Measurements from ENCODE around the gene NAA25.
"Not testable (repeated sequence)": the region's sequence is repeated elsewhere in the genome, so short reads cannot be mapped to it uniquely, and the experiment has no call there.

The NAA25 gene

DNA sequence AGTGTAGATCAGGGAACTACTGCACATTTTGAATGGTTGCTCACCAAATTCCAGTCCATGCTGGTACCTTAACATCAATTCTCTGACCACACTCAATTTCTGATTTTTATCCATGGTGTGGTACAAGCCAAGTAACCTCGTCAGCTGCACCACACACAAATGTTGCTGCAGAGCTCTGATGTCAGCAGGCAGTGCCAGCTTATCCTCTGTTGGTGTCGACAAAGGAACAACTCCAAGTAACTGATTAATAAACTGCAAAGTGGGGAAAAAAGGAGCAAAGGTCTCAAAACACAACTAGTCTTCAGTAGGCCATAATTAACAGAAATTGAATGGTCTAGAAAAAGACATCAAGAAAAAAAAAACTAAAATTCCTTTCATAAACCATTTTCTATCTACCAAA is 47.4 kb downstream of the NAA25 start:
- no peak for DNase-seq (ENCODE audit: low spot score)

DNA sequence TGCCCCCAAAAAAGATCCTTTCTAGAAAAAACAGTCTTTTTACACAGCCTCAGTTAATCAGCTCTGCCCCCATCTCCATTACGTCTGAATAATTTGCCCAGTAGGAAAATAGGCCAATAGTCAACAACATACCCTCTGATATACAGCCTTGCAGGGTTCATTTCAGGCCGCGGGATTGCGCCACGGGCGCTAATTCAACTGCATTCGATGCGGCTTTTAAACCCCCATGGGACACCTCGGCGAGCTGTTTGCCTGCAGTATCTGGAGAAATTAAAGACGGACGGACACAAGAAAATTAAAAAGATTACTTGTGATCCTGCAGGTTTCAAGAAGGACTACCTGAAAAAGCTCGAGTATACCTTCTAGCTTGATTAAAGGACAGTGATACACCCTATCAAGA is 59.2 kb downstream of the NAA25 start:
- DNase-seq (ENCODE audit: low spot score), result no peak

DNA sequence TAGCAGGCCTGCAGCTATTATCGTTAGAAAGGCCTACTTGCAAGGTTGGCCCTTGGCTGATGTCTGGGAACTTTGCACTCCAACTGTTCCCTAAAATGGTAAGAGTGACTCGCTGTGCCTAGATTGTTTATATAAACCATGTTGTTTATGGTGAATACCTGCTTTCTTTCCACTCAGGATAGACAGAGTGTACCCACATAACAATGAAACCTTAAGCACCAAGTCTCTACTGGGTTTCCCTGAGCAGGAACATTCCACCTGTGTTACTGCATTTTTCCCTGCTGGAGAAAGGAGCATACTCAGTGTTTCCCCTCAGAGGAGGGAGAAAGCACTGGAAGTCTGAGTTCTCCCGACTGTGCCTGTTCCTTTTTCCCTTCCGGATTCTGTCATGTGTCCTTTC is 62.6 kb downstream of the NAA25 start:
- DNase-seq (ENCODE audit: low spot score), result no peak

DNA sequence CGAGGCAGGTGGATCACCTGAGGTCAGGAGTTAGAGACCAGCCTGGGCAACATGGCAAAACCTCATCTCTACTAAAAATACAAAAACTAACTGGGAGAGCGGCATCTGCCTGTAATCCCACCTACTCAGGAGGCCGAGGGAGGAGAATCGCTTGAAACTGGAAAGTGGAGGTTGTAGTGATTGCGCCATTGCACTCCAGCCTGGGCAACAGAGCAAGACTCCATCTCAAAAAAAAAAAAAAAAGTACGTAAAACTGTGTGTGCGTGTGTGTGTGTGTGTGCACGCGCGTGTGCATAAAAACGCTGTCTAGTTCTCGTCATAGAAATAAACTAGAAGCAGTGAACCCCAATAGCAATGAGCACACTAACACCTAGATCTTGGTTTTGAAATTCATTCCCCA is 72.0 kb downstream of the NAA25 start:
- DNase-seq (ENCODE audit: low spot score), result not testable (repeated sequence)

DNA sequence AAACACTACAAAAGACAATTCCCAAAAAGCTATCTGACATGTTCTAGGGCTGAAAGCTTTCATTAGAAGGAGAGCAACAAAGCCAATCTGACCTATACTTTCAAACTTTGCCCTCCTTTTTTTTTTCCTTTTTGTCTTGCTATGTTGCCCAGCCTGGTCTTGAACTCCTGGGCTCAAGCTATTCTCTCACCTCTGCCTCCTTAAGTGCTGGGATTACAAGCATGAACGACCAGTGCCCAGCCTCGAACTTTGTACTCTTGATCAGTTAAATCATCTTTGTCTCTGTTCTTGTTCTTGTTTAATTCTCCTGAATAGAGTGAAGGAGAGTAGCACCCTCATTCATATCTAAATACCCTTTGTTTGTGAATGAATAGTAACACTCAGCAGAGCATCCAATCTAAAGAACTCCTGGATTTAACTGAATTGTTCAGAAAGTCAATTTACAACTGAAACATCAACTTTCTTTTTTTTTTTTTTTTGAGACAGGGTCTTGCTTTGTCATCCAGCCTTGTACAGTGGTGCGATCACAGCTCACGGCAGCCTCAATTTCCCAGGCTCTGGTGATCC is 73.3 kb downstream of the NAA25 start:
- DNase-seq (ENCODE audit: low spot score), result no peak

DNA sequence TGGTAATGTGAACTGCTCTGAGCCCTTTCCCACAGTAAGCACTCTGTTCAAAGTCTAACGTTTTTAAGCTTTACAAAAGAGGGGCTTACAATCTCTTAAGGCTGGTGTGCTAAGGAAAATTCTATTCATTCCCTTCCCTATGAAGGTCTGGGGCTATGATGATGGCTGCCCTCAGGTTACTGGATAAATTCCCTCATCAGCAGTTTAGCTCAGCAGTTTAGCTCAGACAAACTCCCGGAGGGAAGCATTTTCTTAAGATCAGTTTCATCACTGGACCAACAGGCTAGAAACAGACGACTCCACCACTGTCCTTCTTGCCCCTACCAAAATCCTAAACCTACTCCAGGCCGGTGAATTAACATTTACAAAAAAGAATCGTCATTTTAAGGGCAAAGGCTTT is 76.3 kb downstream of the NAA25 start:
- DNase-seq (ENCODE audit: low spot score), result no peak

DNA sequence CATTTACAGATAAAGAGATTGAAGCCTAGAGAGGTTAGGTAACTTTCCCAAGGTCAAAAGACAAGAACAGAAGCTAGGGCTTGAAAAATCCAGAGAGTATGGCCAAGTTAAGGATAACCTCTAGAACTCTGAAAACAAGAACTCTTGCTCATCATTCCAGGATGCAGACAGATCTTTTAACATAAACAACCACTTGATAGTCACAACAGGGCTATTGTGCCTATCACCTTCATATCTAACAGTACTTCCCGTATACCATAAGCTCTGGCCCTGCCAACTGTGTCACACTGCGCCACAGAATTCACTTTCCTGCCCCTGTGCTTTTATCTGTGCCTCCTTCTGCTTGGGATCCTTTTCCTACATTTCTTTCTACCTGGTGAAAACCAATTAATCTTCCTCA is 77.1 kb downstream of the NAA25 start:
- no peak for DNase-seq (ENCODE audit: low spot score)

DNA sequence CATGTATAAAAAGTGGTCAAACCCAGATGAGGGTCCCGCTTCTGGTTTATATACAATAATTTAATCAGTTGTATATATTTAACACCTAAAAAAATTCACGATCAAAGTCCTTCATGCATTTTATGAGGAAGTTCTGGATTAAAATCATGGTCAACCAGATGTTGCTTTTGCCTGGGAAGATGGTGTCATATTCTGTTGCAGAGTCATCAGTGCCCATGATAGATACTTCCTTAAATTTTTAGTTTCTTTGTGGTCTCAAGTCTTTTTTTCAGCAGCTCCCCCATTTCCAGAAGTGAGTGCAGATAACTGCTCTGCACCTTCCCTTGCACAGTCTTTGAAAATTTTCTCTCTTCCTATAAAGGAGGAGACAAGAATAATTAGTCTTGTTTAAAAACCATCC is 79.3 kb downstream of the NAA25 start:
- DNase-seq (ENCODE audit: low spot score), result no peak

DNA sequence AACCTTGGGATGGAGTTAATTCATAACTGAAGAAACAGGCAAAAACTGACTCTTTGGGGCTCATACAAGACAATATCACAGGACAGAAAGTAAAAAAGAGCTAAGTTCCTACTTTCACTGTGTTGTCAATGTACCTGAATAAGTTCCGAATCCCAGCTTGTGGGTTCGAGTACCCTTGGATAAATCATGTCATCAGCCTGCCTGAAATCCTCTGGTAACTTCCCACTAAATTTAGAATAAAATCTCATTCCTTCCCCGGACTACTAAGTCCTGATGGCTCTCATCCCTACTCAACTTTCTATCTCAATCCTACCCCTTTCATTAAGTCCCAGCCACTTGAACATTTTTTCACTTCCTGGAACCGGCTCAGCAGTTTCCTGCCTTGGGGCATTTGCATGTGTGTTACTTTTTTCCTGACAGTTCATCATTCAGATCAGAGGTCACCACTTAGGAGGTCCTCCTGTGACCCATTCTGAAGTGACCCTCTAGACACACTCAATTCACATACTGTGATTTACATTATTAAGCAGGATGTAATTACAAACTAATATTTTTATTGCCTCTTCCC is 82.7 kb downstream of the NAA25 start:
- no peak for DNase-seq (ENCODE audit: low spot score)

DNA sequence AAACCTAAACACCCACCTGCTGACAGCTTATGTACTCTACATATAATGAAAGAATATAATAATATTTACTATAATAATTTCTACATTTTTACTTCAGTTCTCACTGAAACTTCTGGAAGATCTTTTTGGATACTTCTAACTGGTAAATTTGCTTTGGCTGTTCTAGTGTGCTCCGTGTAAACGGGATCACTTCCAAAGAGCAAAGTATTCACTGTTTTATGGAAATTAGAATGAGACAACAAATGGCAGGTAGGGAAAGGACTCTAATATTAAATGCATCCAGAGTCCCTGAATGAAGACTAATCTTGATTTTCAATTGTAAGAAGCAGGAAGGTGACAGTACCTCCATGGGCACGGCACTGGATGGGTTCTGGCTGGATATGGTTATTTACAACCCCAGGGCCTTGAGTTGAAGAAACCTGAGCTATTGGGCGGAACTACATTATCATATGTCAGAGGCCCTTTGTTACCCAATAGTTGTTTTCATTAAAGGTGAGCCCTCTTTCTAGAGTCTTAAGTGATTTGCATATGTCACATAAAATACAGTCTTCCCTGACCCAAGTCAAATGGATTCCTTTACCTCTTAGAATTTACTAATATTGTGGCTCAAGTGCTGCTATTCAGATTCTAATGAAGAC is 84.7 kb downstream of the NAA25 start:
- DNase-seq (ENCODE audit: low spot score), result no peak

DNA sequence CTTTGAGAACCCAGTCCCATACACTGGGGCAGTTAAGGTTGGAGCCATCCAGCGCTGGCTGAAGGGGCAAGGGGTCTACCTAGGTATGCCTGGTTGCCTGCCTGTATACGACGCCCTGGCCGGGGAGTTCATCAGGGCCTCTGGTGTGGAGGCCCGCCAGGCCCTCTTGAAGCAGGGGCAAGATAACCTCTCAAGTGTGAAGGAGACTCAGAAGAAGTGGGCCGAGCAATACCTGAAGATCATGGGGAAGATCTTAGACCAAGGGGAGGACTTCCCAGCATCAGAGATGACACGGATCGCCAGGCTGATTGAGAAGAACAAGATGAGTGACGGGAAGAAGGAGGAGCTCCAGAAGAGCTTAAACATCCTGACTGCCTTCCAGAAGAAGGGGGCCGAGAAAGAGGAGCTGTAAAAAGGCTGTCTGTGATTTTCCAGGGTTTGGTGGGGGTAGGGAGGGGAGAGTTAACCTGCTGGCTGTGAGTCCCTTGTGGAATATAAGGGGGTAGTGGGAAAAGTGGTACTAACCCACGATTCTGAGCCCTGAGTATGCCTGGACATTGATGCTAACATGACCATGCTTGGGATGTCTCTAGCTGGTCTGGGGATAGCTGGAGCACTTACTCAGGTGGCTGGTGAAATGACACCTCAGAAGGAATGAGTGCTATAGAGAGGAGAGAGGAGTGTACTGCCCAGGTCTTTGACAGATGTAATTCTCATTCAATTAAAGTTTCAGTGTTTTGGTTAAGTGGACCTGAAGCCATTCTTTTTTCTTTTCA is 86.2 kb downstream of the NAA25 start:
- no peak for DNase-seq (ENCODE audit: low spot score)

DNA sequence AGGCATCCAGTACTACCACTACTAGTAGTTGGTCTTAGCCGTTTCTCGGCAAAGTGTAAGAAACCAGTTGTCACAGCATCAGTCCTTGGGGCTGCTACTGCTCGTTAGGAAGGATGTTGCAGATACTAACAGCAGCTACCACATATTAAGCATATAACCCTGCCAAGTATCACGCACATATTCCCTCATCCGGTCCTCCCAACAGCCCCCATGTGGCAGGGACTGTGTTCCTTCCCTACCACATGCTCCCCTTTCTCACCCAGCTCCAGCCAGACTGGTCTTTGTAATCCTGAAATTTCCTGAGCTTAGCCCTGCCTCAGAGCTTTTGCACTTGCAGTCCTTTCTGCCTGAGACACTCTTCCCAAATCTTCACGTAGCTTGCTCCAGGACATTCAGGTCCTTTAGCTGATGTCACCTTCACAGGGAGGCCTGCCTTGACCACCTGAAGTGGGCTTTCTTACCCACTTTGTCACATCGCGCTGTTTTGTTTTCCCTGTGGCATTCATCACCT is 87.6 kb downstream of the NAA25 start:
- DNase-seq (ENCODE audit: low spot score), result no peak

DNA sequence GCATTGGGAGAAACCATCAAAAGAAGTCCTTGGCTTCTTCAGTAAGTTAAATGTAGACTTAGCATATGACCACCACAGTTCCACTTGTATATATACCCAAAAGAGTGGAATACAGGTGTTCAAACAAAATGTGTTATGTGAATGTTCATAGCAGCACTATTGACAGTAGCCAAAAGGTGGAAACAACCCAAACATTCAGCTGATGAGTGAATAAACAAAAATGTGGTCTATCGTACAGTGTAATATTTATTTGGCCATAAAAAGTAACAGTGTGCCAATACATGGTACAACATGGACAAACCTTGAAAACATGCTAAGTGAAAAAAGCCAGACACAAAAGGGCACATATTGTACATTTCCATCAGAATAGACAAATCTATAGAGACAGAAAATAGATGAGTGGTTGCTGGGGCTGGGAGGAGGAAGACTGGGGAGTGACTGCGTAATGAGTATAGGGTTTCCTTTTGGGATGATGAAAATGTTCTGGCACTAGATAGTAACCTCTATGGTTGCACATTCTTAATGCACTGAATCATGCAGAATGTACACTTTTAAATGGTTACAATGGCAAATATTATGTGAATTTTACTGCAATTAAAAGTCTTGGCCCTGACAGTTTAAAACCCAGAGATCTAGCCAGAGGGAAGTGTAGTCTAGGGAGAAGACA is 89.9 kb downstream of the NAA25 start:
- no peak for DNase-seq (ENCODE audit: low spot score)

DNA sequence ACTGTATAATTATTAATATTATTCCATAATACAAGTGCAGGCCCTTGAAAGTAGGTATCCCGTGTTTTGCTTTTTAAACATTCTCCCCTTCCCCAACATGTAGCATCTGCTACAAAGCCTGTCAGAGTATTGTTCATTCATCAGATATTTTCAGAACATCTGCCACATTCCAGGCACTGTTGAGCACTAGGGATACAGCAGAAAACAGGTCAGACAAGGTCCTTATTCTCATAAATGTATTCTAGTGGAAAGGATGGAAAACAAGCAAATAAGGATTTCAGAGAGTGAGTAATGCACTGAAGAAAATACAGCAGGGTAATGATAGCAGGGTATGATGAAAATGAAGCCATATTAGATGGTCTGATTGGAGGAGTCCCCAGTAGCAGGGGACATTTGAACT is 91.5 kb downstream of the NAA25 start:
- no peak for DNase-seq (ENCODE audit: low spot score)

DNA sequence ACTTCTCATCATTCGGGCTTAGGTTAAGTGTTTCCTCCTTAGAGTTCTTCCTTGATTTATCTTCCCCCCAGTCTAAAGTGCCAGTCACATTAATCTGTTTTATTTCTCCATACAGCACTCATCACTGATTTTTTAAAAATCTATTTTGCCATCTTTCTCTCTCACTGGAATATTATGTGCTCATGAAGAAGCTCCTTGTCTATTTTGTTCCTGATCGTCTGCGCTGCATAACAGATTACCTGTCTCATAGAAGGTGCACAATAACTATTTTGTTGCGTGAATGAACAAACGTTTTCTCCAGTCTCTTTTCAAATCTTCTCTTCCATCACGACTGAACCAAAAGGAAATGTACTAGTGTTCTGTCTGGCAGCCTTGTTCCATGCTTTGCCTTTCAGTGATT is 92.6 kb downstream of the NAA25 start:
- no peak for DNase-seq (ENCODE audit: low spot score)

DNA sequence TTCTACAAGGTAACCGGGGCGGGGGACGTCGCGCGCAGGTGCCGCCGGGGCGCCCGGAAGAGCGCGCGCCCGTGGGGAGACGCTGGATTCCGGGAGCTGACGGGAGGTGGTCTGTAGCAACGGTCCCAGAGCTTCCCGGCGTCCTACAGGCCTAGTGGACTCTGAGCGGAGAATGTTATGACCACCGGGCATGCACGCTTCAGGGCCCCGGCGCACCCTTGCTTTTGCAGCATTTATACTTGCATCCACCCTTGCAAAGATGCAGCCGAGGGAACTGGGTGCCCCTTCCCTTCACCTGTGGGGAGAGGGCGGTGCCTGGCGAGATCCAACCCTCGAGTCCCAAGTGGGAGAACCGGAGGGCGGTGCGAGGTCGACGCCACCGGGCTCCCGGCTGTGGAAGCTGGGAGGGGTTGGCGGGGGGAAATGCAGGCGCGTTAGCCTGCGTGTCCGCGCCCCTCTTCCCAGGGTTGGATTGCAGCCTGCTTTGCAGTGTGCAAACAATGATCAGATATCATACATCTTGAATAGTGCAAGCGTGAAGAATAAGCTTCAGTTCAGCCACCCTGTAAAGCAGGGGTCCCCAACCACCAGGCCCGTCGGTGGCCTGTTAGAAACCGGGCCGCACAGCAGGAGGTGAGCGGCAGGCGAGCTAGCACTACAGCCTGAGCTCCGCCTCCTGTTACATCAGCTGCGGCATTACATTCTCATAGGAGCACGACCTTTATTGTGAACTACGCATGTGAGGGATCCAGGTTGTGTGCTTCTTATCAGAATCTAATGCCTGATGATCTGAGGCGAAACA is 94.8 kb downstream of the NAA25 start:
- peak; percentile 40 for DNase-seq (ENCODE audit: low spot score)

DNA sequence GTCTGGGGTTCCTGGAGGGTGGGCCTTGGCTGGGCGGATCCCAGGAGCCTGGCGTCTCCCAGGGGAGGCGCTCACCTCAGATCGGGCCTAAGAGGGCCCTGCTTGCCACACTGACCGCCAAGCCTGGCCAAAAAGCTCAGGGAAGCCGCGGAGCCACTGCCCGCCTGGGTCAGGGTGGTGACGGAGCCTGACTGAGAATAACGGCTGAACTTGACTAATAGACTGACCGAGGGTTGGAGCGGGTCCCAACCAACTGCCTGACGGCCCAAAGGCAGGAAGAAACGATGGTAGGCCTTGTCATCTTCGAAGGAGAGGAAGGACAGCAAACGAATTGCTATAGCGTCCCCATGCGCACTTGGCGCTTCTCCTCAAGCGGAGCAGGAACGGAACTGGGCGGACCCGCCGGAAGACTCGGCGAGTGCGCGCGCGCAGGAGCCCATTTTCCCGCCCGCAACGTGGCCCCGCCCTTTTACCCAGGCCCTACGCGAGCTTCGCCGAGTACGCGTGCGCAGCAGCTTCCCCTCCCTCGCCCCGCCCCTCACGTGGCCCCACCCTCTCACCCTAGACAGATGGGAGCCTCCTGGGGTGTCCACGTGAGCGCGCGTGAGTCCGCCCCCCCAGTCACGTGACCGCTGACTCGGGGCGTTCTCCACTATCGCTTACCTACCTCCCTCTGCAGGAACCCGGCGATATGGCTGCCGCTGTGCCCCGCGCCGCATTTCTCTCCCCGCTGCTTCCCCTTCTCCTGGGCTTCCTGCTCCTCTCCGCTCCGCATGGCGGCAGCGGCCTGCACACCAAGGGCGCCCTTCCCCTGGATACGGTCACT is 95.6 kb downstream of the NAA25 start, which contains the start of the genes ERP29 and TMEM116:
TSS of gene ERP29 (plus strand) at position 652 of the 826 bp plus-strand sequence. CDS start at position 692, 40 bp downstream.
TSS of gene TMEM116 (minus strand) at position 391 of the 826 bp plus-strand sequence. CDS start 7,895 bp downstream, outside the sequence.
- peak; percentile 99 for DNase-seq (ENCODE audit: low spot score)

DNA sequence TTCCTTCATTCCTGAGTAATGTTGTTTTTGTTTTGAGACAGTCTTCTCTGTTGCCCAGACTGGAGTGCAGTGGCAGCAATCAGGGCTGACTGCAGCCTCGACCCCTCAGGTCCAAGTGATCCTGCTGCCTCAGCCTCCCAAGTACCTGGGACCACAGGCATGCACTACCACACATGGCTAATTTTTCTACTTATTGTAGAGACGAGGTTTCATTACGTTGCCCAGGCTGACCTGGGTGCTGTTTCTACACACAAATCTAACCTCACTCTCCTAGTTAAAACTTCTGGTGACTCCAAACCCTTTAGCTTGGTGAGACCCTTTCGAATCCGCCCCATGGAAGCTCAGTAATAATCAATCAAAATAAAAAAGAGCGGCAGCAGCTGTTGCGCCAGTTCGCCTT is 96.9 kb downstream of the NAA25 start:
- DNase-seq (ENCODE audit: low spot score), result no peak

DNA sequence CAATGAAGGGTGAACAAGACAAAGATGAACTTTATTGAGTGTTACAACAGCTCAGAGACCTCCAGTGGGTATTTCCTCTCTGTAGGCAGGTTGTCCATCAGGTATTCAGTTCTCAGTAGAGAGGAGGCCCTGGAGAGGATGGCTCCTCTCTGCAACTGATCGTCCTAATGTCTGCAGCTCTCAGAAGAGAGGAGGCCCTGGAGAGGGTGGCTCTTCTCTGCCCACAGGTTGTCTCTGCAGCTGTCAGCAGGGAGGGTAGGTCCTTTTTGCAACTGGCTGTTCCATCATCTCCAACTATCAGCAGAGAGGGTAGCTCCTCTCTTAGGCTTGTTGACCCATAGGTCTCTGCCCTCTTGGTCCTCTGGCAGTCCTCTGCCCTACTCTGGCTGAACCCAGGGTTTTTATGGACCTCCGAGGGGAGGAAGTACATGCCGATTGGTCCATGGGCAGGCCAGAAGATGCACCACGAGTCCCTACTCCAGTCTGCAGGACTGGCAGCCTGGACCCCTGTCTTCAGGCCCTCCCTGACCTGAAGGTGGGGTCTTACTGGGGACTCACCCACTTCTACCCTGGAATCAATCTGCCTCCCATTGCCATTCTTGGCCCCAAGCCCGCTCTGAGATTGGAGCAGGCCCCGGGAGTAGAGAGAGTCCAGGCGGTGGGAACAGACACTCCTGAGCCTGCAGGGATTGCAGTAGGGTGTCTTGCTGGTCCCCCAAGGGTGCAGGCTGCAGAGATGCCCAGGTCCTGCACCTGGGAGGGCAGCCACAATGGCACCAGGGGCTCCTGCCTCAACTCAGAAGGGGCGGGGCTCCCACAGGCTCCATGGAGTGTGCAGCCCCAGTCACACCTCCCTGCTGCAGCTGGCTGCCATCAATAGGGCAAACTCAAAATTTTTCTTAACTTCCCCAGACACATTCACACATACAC is 97.9 kb downstream of the NAA25 start:
- DNase-seq (ENCODE audit: low spot score), result no peak
